Suprapubic skin (tissue), 4 donors: Measurements from ENCODE around the gene NUP93. TPM values are rescaled to one million over a fixed set of nuclear protein-coding genes. Genes with fewer than 3 reads are reported as not detected.

Source experiments
- DNase-seq, 2 donors: peaks; one replicate each; pipeline ENCODE4 v3.0.0-alpha.2; 2019; ENCODE audit warnings: low spot score in 2 of 2
- H3K27ac ChIP-seq: fragments of 200-600 bp; sonication (generic); one replicate; pipeline ENCODE4 v1.5.1; 2019
- H3K27me3 ChIP-seq: fragments of 200-600 bp; sonication (generic); one replicate; pipeline ENCODE4 v1.5.1; 2019
- H3K36me3 ChIP-seq: fragments of 200-600 bp; sonication (generic); one replicate; pipeline ENCODE4 v1.5.1; 2019
- H3K4me1 ChIP-seq: fragments of 200-600 bp; sonication (generic); one replicate; pipeline ENCODE4 v1.5.1; 2019
- H3K4me3 ChIP-seq: fragments of 200-600 bp; sonication (generic); one replicate; pipeline ENCODE4 v1.5.1; 2019; ENCODE audit warnings: mild to moderate bottlenecking
- H3K9me3 ChIP-seq: fragments of 200-600 bp; sonication (generic); one replicate; pipeline ENCODE4 v1.5.1; 2019
- EP300 ChIP-seq: sonication (generic); formaldehyde crosslinking; IDR thresholded peaks from one replicate; pipeline ENCODE4 v1.6.1; 2017; ENCODE audit warnings: antibody characterized with exemption
- POLR2A ChIP-seq, 2 donors: fragments of 450-650 bp; IDR thresholded peaks; one replicate each; pipeline ENCODE4 v1.6.1; 2017; ENCODE audit warnings: antibody characterized with exemption in 2 of 2, mild to moderate bottlenecking in 2 of 2, moderate library complexity in 2 of 2
- POLR2AphosphoS5 ChIP-seq, 3 donors: sonication (generic); formaldehyde crosslinking; IDR thresholded peaks; one replicate each; pipeline ENCODE4 v1.6.1; 2017; ENCODE audit warnings: antibody characterized with exemption in 3 of 3
- WGBS: methylation state at CpG from one replicate; pipeline ENCODE4 v1.1.5; 2018; 5-methylcytosine and 5-hydroxymethylcytosine counted together
- total RNA-seq, 4 donors: library from RNA; depleted of rRNA; stranded (reverse); fragments of >200 nt; gene quantifications; one replicate each; pipeline ENCODE4 v1.1.0, GENCODE V29; 2016
- TF ChIP-seq, protein P1 (sequence below), 2 donors: fragments of 200-600 bp in 1 of 2; fragments of 450-650 bp in 1 of 2; sonication (generic) in 1 of 2; IDR thresholded peaks; one replicate each; pipeline ENCODE4 v1.5.1; 2016 to 2019; ENCODE audit warnings: antibody characterized with exemption in 2 of 2, mild to moderate bottlenecking in 1 of 2, moderate library complexity in 1 of 2

Gene NUP93
- total RNA-seq, 4 donors from 2014 or later = 27.9 to 56.6 (median 44.1) TPM

DNA sequence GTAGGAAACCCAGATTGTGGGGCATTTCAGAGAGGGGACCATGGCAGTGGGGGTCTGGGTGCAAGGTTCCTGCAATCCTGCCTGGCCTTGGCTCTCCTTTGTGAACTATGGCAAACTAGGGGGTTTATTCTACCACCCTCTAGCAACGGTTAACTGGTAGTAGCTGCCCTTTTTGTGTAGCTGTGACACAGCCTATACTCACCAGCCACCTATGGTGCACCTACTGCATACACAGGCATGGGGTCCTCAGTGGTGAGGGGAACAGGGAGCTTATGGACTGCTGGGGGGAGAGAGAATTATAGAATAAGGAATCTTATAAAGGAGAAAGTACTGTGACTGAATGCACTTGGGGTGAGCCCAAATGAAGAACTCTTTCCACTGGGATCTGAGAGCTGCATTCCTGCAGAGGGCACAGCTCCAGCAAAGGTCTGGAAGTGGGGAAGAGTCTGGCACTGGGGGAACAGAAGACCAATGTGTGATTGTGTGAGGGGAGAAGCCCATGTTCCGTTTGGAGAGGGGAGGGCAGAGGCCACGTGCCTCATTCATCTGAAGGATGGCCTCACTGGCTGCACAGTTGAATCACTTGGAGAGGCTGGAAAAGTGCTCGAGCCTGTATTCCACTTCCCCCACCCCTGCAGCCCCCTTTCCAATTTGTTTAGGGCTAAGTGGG is 45.5 kb upstream of the NUP93 start:
- WGBS = 44% methylated on average over 4 of the region's 4 CpGs
- peaks cover 44% of the 10 kb centered on the region for H3K4me1 ChIP-seq
- H3K36me3 ChIP-seq = no peaks in the 10 kb centered on the region
- H3K27ac ChIP-seq = peak overlapping the region; percentile 92
- H3K27me3 ChIP-seq = no peaks in the 10 kb centered on the region
- TF ChIP-seq POLR2A (IDR thresholded peaks at IDR 0.05) (peak in 1 of 2 donors; percentile 4), POLR2AphosphoS5 (IDR thresholded peaks at IDR 0.05) (peak in 1 of 3 donors; percentile 8), EP300 (no peak)
- TF ChIP-seq, protein P1, sequence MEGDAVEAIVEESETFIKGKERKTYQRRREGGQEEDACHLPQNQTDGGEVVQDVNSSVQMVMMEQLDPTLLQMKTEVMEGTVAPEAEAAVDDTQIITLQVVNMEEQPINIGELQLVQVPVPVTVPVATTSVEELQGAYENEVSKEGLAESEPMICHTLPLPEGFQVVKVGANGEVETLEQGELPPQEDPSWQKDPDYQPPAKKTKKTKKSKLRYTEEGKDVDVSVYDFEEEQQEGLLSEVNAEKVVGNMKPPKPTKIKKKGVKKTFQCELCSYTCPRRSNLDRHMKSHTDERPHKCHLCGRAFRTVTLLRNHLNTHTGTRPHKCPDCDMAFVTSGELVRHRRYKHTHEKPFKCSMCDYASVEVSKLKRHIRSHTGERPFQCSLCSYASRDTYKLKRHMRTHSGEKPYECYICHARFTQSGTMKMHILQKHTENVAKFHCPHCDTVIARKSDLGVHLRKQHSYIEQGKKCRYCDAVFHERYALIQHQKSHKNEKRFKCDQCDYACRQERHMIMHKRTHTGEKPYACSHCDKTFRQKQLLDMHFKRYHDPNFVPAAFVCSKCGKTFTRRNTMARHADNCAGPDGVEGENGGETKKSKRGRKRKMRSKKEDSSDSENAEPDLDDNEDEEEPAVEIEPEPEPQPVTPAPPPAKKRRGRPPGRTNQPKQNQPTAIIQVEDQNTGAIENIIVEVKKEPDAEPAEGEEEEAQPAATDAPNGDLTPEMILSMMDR (IDR thresholded peaks at IDR 0.05) = no peak
- H3K9me3 ChIP-seq = no peaks in the 10 kb centered on the region
- peak overlapping the region; percentile 69 for H3K4me3 ChIP-seq
- DNase-seq = no peak

DNA sequence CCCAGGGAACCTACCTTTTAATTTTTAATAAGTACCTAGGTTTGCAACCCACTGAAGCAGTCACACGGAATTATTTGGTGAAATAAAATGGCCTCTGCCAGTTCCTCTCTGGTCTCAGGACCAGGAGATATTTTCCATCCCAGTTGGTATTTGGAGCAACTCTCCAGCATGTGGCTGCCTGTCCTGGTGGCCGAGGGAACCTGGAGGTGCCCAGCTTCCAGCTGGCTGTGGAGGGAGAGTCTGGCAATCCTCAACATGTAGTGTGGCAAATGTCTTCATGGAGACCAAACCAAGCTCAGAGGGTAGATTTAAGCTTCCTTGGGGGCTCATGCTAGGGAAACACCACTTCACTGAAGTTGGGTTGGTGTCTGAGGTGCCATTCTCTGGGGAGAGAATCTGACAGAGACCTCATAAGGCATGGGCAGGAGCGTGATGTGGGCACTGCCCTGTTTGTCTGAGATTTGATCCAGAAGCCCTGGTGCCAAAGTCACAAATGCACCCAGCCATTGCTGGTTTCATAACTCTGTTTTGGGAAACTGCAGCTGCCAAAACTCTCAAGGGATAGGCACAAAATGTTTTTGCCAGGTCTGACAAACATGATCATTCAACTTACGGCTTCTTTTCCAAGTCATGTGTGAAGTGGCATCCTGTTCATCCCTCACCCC is 44.9 kb upstream of the NUP93 start:
- Histone ChIP-seq H3K36me3 (no peaks in the 10 kb centered on the region), H3K27me3 (no peaks in the 10 kb centered on the region), H3K4me1 (peaks cover 49% of the 10 kb centered on the region), H3K9me3 (no peaks in the 10 kb centered on the region), H3K4me3 (peak overlapping the region; percentile 69), H3K27ac (peak overlapping the region; percentile 92)
- DNase-seq = no peak
- 37% methylated on average over 4 of the region's 4 CpGs for WGBS
- TF ChIP-seq, protein P1 (IDR thresholded peaks at IDR 0.05) = no peak
- TF ChIP-seq EP300 (no peak), POLR2AphosphoS5 (IDR thresholded peaks at IDR 0.05) (peak in 1 of 3 donors; percentile 34), POLR2A (IDR thresholded peaks at IDR 0.05) (peak; percentile 1 to 28)

DNA sequence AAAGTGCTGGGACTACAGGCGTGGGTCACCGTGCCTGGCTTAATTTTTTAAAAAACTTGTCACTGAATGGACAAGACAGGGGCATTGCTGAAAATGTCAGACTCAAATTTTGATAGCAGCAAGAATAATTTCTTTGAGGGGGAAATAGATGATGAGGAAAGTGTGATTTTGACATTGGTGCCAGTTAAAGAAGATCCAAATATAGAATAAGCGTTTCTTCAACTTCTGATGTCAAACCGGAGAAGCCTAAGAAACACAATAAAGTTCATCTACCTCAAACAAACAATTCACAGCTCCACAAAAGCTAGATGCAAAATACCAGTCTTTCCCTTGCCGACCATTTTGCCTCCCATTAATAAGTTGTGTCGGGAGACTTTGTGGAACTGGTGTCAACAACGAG is 43.2 kb upstream of the NUP93 start:
- Histone ChIP-seq H3K4me1 (peaks cover 45% of the 10 kb centered on the region), H3K27ac (no peak overlapping the region), H3K4me3 (no peak overlapping the region), H3K27me3 (no peaks in the 10 kb centered on the region), H3K36me3 (no peaks in the 10 kb centered on the region), H3K9me3 (no peaks in the 10 kb centered on the region)
- WGBS = 96% methylated on average over 7 of the region's 7 CpGs
- no peak for DNase-seq
- TF ChIP-seq, protein P1 (IDR thresholded peaks at IDR 0.05) = no peak
- TF ChIP-seq POLR2A (IDR thresholded peaks at IDR 0.05) = no peak
- no peak for TF ChIP-seq EP300
- TF ChIP-seq POLR2AphosphoS5 (IDR thresholded peaks at IDR 0.05) = no peak

DNA sequence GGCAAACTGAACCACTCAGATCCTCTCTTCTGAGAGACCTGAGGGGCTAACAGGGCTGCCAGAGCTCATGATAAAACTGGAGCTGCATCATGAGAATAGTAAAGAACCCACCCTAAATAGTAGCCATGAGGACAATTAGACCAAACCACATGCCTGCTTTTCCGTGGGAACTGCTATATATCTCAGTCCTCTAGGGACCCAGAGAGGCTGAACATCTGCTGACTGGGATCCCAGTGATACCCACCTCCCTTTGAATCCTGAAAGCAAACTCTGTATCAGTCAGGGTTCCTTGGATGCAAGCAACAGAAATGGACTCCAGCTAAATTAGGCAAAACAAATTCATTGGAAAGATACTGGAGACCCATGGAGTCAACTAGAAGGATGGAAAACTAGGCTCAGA is 41.2 kb upstream of the NUP93 start:
- TF ChIP-seq POLR2A (IDR thresholded peaks at IDR 0.05) (no peak), EP300 (no peak), POLR2AphosphoS5 (IDR thresholded peaks at IDR 0.05) (no peak)
- TF ChIP-seq, protein P1 (IDR thresholded peaks at IDR 0.05) = no peak
- Histone ChIP-seq H3K36me3 (no peaks in the 10 kb centered on the region), H3K27me3 (no peaks in the 10 kb centered on the region), H3K4me3 (no peak overlapping the region), H3K4me1 (peaks cover 40% of the 10 kb centered on the region), H3K27ac (no peak overlapping the region), H3K9me3 (no peaks in the 10 kb centered on the region)
- peak in 1 of 2 donors; percentile 22 for DNase-seq
- WGBS = 56% methylated on average over 1 of the region's 1 CpG

GRCh38 chr16:56689171-56689570 is 40.8 kb upstream of the NUP93 start:
- 66% methylated on average over 3 of the region's 3 CpGs for WGBS
- peaks cover 36% of the 10 kb centered on the region for H3K4me1 ChIP-seq
- no peaks in the 10 kb centered on the region for H3K36me3 ChIP-seq
- H3K27me3 ChIP-seq = no peaks in the 10 kb centered on the region
- no peak for DNase-seq
- H3K9me3 ChIP-seq = no peaks in the 10 kb centered on the region
- no peak overlapping the region for H3K4me3 ChIP-seq
- TF ChIP-seq POLR2A (IDR thresholded peaks at IDR 0.05) (no peak), EP300 (no peak), POLR2AphosphoS5 (IDR thresholded peaks at IDR 0.05) (no peak)
- TF ChIP-seq, protein P1 (IDR thresholded peaks at IDR 0.05) = no peak
- H3K27ac ChIP-seq = no peak overlapping the region
